ENCODE results near the gene C19orf12. TPM values are rescaled to one million over a fixed set of nuclear protein-coding genes. Genes with fewer than 3 reads are reported as not detected.

Gene C19orf12
- total RNA-seq, 1 experiment from 2014 or later, result 60.3 TPM

DNA sequence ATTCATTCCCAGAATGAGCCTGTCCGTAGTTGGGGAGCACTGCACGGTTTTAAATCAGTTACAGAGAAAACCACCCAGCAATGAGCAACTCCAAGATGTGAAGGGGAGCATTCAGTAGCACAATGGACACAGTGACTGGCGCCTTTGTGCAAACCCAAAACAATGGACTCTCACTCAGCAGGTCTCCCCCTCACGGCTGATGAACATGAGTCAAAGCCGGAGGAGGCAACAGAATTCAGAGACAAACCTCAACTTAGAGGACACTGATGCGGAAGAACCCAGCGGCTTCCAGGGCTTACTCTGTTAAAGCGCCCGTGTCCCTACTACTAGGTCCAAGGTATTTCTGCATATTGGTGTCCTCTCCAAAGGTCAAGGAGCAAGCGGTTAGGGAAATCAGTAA is 32.1 kb downstream of the C19orf12 start:
- peak; percentile 70 for DNase-seq (ENCODE audit: low read depth, low spot score)
- in situ Hi-C loops (cut with HindIII; ENCODE audit: low pct_unique_long_range_greater_than_20kb, low sequenced_read_pairs), result no loop called here

DNA sequence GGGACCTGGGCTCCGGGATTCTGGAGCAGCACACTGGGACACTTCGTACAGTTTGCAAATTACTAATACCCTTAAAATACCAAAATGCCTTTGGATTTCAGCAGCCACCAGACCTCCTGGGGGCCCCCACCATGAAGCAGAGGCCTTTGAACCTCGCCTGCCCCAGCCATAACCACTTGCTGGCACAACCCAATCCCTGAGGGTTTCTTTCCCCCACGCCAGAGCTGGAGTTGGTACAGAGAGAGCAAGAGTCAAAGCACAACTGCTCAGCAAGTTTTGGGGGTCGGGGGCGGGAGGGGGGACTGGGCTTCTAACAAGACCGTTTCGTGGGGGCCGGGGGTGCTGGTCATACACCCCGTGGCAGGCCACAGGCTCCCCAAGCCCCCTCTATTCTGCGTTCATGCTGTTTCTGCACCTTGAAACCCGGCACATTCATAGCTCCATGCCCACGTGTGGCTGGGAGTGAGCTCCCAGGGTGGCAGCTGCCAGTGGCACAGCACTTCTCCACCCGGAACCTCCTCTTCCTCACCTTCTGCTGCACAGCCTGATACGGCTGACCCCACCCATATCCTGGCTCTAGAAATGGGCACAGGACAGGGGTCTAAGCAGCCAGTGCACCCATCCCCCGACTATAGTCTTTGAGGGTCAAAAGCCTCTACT is 32.7 kb downstream of the C19orf12 start:
- DNase-seq (ENCODE audit: low read depth, low spot score), result no peak

GRCh38 chr19:29681422-29682235 is 33.4 kb downstream of the C19orf12 start:
- no peak for DNase-seq (ENCODE audit: low read depth, low spot score)
- in situ Hi-C loops (cut with HindIII; ENCODE audit: low pct_unique_long_range_greater_than_20kb, low sequenced_read_pairs), result no loop called here

More for the DNA sequence above, 32.7 kb downstream of the C19orf12 start:
- in situ Hi-C loops (cut with HindIII; ENCODE audit: low pct_unique_long_range_greater_than_20kb, low sequenced_read_pairs), result no loop called here

- DNase-seq (ENCODE audit: low read depth, low spot score), result no peak
- in situ Hi-C loops (cut with HindIII; ENCODE audit: low pct_unique_long_range_greater_than_20kb, low sequenced_read_pairs), result no loop called here
These were observed 34.1 kb downstream of the C19orf12 start for GRCh38 chr19:29680937-29681336.

DNA sequence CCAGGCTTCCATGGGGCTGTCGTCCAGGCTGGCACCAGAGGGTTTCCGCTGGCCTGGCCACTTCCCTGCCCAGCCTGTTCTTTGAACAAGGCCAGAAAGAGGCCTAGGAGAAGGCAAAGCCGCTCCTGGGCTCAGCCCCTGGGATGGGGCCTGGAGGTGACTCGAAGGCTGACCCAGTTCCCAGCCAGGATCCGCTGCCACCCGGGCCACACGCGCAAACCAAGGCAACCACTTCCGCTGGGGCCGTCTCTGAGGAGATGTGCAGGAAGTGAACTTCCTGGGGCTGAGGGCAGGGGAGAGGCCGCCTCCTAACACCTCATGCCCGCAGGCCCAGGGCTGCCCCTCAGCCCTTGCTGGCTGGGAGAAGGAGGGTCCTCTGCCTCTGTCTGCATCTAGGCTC is 34.6 kb downstream of the C19orf12 start:
- in situ Hi-C loops (cut with HindIII; ENCODE audit: low pct_unique_long_range_greater_than_20kb, low sequenced_read_pairs), result no loop called here
- DNase-seq (ENCODE audit: low read depth, low spot score), result no peak

- DNase-seq (ENCODE audit: low read depth, low spot score), result no peak
- in situ Hi-C loops (cut with HindIII; ENCODE audit: low pct_unique_long_range_greater_than_20kb, low sequenced_read_pairs), result no loop called here
These were observed 35.4 kb downstream of the C19orf12 start for GRCh38 chr19:29679598-29680210.

- in situ Hi-C loops (cut with HindIII; ENCODE audit: low pct_unique_long_range_greater_than_20kb, low sequenced_read_pairs), result no loop called here
- no peak for DNase-seq (ENCODE audit: low read depth, low spot score)
These were observed 36.5 kb downstream of the C19orf12 start for GRCh38 chr19:29678484-29679106.

- in situ Hi-C loops (cut with HindIII; ENCODE audit: low pct_unique_long_range_greater_than_20kb, low sequenced_read_pairs), result no loop called here
- DNase-seq (ENCODE audit: low read depth, low spot score), result no peak
These were observed 37.9 kb downstream of the C19orf12 start for GRCh38 chr19:29677001-29677817.

DNA sequence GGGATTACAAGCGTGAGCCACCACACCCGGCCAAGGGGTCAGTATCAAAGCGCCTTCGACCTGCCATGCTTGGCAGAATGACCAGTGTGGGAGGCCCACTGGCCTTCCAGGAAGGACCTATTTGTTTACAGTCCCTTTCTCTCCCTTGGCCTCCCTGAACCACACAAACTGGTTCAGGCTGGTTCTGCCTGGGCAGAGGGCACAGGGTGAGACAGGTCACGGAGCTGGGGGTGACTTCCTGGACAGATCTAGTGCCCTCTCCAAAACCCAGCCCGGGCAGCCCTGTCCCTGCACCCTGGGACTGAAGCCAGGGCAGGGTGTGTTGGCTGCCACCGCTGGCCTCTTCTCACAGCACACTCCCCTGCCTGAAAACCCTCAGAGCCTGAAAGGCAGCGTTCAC is 38.5 kb downstream of the C19orf12 start:
- DNase-seq (ENCODE audit: low read depth, low spot score), result no peak
- in situ Hi-C loops (cut with HindIII; ENCODE audit: low pct_unique_long_range_greater_than_20kb, low sequenced_read_pairs), result no loop called here

DNA sequence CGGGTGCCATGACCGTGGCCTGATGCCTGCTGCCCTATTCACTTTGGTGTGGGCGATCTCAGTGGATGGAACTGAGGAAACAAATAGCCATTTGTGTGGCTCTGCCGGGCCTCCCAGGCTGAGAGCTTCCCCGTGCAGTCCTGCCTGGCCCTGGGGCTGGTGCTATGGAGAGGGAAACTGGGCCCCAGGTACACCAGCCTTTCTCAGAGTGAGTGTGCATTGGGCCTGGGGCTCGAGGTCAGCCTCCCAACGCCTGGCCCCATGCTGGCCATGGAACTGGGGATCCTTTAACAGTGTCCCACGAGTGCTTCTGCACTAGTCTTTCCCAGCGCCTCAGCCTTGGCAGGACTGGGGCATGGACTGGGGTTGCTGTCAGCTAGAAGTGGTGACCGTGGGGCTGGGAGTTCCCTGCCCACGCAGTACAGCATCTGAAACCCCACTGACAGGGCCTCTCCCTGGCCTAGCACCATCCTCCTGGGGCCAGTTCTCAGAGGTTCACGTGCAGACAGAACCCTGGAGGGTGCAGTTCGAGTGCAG is 39.3 kb downstream of the C19orf12 start:
- DNase-seq (ENCODE audit: low read depth, low spot score), result peak; percentile 44
- in situ Hi-C loops (cut with HindIII; ENCODE audit: low pct_unique_long_range_greater_than_20kb, low sequenced_read_pairs), result no loop called here

DNA sequence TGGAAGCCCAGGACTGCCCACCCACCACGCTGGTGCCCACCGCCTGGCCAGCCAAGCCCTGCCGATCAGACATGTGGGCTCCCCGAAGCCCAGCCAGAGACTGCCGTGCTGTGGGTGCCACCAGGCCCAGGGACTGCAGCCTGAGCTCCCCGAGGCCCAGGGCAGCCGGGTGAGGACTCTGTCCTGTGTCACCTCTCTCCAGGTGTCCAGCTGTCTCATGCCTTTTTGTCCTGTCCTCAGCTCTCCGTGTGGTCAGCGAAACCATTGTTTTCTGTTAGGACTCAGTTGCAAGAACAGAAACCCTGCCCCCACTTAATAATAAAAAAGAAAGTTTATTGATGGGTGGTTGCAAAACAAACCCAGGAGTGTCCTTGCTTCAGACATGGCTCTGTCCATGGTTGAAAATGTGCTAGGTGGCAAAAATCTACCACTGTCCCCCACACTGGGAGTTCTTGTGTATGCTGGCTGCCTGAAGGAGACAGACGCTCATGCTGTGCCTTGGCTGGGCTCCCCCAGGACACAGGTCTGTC is 39.9 kb downstream of the C19orf12 start:
- no peak for DNase-seq (ENCODE audit: low read depth, low spot score)
- in situ Hi-C loops (cut with HindIII; ENCODE audit: low pct_unique_long_range_greater_than_20kb, low sequenced_read_pairs), result no loop called here

GRCh38 chr19:29674374-29675119 is 40.5 kb downstream of the C19orf12 start:
- in situ Hi-C loops (cut with HindIII; ENCODE audit: low pct_unique_long_range_greater_than_20kb, low sequenced_read_pairs), result no loop called here
- DNase-seq (ENCODE audit: low read depth, low spot score), result no peak

- in situ Hi-C loops (cut with HindIII; ENCODE audit: low pct_unique_long_range_greater_than_20kb, low sequenced_read_pairs), result no loop called here
- DNase-seq (ENCODE audit: low read depth, low spot score), result no peak
These were observed 41.4 kb downstream of the C19orf12 start for GRCh38 chr19:29673451-29674371.

DNA sequence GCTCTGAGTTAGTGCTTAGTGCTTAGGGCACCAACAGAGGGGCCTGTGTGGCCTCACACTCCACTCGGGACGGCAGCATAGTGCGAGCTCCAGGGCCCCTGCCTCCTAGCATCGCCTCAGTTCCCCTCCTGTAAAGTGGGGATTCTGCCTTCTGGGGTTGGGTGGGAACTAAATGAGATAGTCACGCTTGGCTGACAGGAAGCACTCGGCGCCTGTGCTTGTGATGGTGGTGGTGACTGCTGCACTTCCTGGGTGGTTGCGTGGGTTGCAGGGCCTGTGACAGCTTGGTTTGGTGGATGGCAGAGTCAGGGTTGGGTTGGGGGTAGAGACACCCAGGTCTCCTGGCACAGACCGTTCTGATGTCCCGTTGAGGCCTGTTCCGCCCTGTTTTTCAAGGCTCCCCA is 42.1 kb downstream of the C19orf12 start:
- in situ Hi-C loops (cut with HindIII; ENCODE audit: low pct_unique_long_range_greater_than_20kb, low sequenced_read_pairs), result no loop called here

GRCh38 chr19:29672319-29672932 is 42.6 kb downstream of the C19orf12 start:
- in situ Hi-C loops (cut with HindIII; ENCODE audit: low pct_unique_long_range_greater_than_20kb, low sequenced_read_pairs), result no loop called here
- DNase-seq (ENCODE audit: low read depth, low spot score), result no peak

More for the DNA sequence above, 42.1 kb downstream of the C19orf12 start:
- no peak for DNase-seq (ENCODE audit: low read depth, low spot score)

Measured in SK-MEL-5 (cell line).